Neural progenitor cell (in vitro differentiated cells): Measurements from ENCODE around the gene ODAD4. TPM values are rescaled to one million over a fixed set of nuclear protein-coding genes. Genes with fewer than 3 reads are reported as not detected.

Experiments used
- DNase-seq: peaks from one replicate; pipeline ENCODE4 v3.0.0-alpha.2; 2016; ENCODE audit warnings: low spot score
- H2AFZ ChIP-seq: fragments of 200-600 bp; sonication (generic); replicated peaks from 2 replicates; pipeline ENCODE4 v1.6.1; 2016; ENCODE audit warnings: antibody characterized with exemption
- H3F3A ChIP-seq: fragments of 200-600 bp; sonication (generic); 2 replicates; pipeline ENCODE4 v1.6.1; 2016; ENCODE audit warnings: antibody characterized with exemption, low read depth
- H3K27ac ChIP-seq: fragments of 200-600 bp; sonication (generic); 2 replicates; pipeline ENCODE4 v1.5.1; 2016; ENCODE audit warnings: mild to moderate bottlenecking
- H3K27me3 ChIP-seq: fragments of 200-600 bp; sonication (generic); 2 replicates; pipeline ENCODE4 v1.6.1; 2016; ENCODE audit warnings: mild to moderate bottlenecking, moderate library complexity
- H3K36me3 ChIP-seq: fragments of 200-600 bp; sonication (generic); 2 replicates; pipeline ENCODE4 v1.5.1; 2016
- H3K4me1 ChIP-seq: fragments of 200-600 bp; sonication (generic); 2 replicates; pipeline ENCODE4 v1.6.1; 2016; ENCODE audit warnings: mixed run types
- H3K4me2 ChIP-seq: fragments of 200-600 bp; sonication (generic); 2 replicates; pipeline ENCODE4 v1.6.1; 2016
- H3K4me3 ChIP-seq: fragments of 200-600 bp; sonication (generic); 2 replicates; pipeline ENCODE4 v1.5.1; 2016
- H3K79me2 ChIP-seq: fragments of 200-600 bp; sonication (generic); 2 replicates; pipeline ENCODE4 v1.6.1; 2016; ENCODE audit warnings: low read depth
- H3K9ac ChIP-seq: fragments of 200-600 bp; sonication (generic); 2 replicates; pipeline ENCODE4 v1.6.1; 2016
- H3K9me3 ChIP-seq: fragments of 200-600 bp; sonication (generic); 2 replicates; pipeline ENCODE4 v1.5.1; 2016; ENCODE audit warnings: low read depth
- H4K20me1 ChIP-seq: fragments of 200-600 bp; sonication (generic); 2 replicates; pipeline ENCODE4 v1.6.1; 2016; ENCODE audit warnings: low read depth
- H3K27ac Mint-ChIP-seq: 3 replicates; pipeline ENCODE4 v1.8.0; 2021; ENCODE audit warnings: mixed read lengths
- H3K27me3 Mint-ChIP-seq: 2 replicates; pipeline ENCODE4 v1.8.0; 2022; ENCODE audit warnings: low read depth, mild to moderate bottlenecking, inconsistent platforms, moderate library complexity, mixed read lengths; ENCODE audit not compliant: insufficient read depth
- H3K36me3 Mint-ChIP-seq: 3 replicates; pipeline ENCODE4 v1.8.0; 2021; ENCODE audit warnings: mixed read lengths
- H3K4me1 Mint-ChIP-seq: 3 replicates; pipeline ENCODE4 v1.8.0; 2021; ENCODE audit warnings: mixed read lengths
- H3K4me3 Mint-ChIP-seq: 3 replicates; pipeline ENCODE4 v1.8.0; 2021; ENCODE audit warnings: mild to moderate bottlenecking, moderate library complexity, mixed read lengths
- H3K9me3 Mint-ChIP-seq: 3 replicates; pipeline ENCODE4 v1.8.0; 2020; ENCODE audit warnings: mixed read lengths
- EZH2 ChIP-seq: fragments of 200-600 bp; sonication (generic); IDR thresholded peaks from 2 replicates; pipeline ENCODE4 v1.6.1; 2017; ENCODE audit warnings: antibody characterized with exemption, mild to moderate bottlenecking, moderate library complexity
- EZH2phosphoT487 ChIP-seq: fragments of 200-600 bp; sonication (generic); IDR thresholded peaks from 2 replicates; pipeline ENCODE4 v1.6.1; 2017; ENCODE audit warnings: antibody characterized with exemption
- total RNA-seq: library from RNA; depleted of rRNA; stranded (reverse); fragments of >200 nt; gene quantifications from 2 replicates; pipeline ENCODE4 v1.2.3, GENCODE V29; 2015; ENCODE audit warnings: low replicate concordance
- TF ChIP-seq, protein P1 (sequence below): fragments of 200-600 bp; sonication (generic); IDR thresholded peaks from 2 replicates; pipeline ENCODE4 v1.5.1; 2017; ENCODE audit warnings: antibody characterized with exemption, mild to moderate bottlenecking

ODAD4 gene
- total RNA-seq, 1 donor from 2014 or later = 4.1 TPM

- H3K79me2 ChIP-seq = peaks cover 44% of the 10 kb centered on the region
- H3K27ac ChIP-seq = no peak overlapping the region
- no peaks in the 10 kb centered on the region for H3K27me3 ChIP-seq
- DNase-seq = no peak
- H3K36me3 Mint-ChIP-seq = peaks cover 27% of the 10 kb centered on the region
- no peaks in the 10 kb centered on the region for H3K36me3 ChIP-seq
- peaks cover 6% of the 10 kb centered on the region for H3K4me1 ChIP-seq
- no peaks in the 10 kb centered on the region for H3K9me3 ChIP-seq
- H3K27ac Mint-ChIP-seq = peak overlapping the region; percentile 53
- peaks cover 10% of the 10 kb centered on the region for H3K4me1 Mint-ChIP-seq
- H3K4me3 Mint-ChIP-seq = no peak overlapping the region
- H2AFZ ChIP-seq = no peak overlapping the region
- H4K20me1 ChIP-seq = peaks cover 39% of the 10 kb centered on the region
- TF ChIP-seq EZH2 (no peak), EZH2phosphoT487 (no peak)
- TF ChIP-seq, protein P1, sequence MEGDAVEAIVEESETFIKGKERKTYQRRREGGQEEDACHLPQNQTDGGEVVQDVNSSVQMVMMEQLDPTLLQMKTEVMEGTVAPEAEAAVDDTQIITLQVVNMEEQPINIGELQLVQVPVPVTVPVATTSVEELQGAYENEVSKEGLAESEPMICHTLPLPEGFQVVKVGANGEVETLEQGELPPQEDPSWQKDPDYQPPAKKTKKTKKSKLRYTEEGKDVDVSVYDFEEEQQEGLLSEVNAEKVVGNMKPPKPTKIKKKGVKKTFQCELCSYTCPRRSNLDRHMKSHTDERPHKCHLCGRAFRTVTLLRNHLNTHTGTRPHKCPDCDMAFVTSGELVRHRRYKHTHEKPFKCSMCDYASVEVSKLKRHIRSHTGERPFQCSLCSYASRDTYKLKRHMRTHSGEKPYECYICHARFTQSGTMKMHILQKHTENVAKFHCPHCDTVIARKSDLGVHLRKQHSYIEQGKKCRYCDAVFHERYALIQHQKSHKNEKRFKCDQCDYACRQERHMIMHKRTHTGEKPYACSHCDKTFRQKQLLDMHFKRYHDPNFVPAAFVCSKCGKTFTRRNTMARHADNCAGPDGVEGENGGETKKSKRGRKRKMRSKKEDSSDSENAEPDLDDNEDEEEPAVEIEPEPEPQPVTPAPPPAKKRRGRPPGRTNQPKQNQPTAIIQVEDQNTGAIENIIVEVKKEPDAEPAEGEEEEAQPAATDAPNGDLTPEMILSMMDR = no peak
- H3K4me2 ChIP-seq = no peak overlapping the region
- H3K27me3 Mint-ChIP-seq = peaks cover 2% of the 10 kb centered on the region
- no peak overlapping the region for H3K4me3 ChIP-seq
- H3K9me3 Mint-ChIP-seq = no peaks in the 10 kb centered on the region
- peaks cover 14% of the 10 kb centered on the region for H3F3A ChIP-seq
- H3K9ac ChIP-seq = no peak overlapping the region
These were observed 41.5 kb downstream of the ODAD4 start for GRCh38 chr17:41971721-41972523.

DNA sequence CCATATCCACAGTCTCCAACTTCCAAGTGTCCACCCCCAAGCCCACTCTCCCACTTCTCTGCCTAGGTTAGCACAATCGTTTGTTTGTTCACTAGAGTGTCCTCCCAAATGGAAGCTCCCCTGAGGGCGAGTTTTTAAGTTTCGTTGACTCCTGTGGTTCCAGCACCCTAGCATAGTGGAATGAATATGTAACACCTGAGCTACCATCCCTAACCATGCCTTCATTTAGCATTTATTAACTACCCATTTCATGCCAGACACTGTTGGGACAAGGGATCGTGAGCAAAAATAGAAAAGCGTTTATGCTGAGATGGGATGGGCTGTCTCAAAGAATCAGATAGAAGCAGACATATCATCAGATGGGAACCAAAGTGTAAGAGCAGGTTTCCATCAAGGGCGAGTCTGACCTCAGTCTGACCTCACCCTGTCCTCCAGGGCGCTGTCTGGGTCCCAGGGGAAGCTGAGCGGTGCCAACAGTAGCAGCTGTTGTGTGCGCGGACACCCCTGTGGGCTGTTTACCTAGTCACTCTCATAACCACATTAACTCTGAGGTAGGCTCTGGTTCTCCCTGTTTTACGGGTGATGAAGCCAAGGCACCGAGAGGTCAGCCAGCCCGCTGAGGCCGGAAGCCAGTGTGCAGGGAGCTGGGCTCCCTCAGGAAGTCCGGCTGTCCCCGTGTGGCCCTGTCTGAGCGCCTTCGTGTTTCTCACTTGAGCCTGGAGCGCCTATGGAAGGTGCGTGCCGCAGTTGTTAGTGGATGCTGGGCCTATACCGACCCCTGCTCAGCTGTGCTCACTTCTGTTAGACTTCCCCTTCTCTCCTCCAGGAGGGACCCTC is 42.4 kb downstream of the ODAD4 start:
- H3K79me2 ChIP-seq = peaks cover 35% of the 10 kb centered on the region
- H3F3A ChIP-seq = peaks cover 9% of the 10 kb centered on the region
- no peak overlapping the region for H3K27ac ChIP-seq
- peak overlapping the region; percentile 12 for H3K4me3 Mint-ChIP-seq
- H2AFZ ChIP-seq = no peak overlapping the region
- H3K9me3 ChIP-seq = no peaks in the 10 kb centered on the region
- peaks cover 39% of the 10 kb centered on the region for H4K20me1 ChIP-seq
- H3K4me3 ChIP-seq = no peak overlapping the region
- peaks cover 5% of the 10 kb centered on the region for H3K4me1 Mint-ChIP-seq
- peaks cover 28% of the 10 kb centered on the region for H3K36me3 Mint-ChIP-seq
- no peak overlapping the region for H3K4me2 ChIP-seq
- no peak overlapping the region for H3K9ac ChIP-seq
- TF ChIP-seq EZH2phosphoT487 = no peak
- TF ChIP-seq, protein P1 = no peak
- no peak for TF ChIP-seq EZH2
- no peaks in the 10 kb centered on the region for H3K27me3 ChIP-seq
- no peak overlapping the region for H3K27ac Mint-ChIP-seq
- H3K27me3 Mint-ChIP-seq = peaks cover 2% of the 10 kb centered on the region
- no peaks in the 10 kb centered on the region for H3K9me3 Mint-ChIP-seq
- H3K4me1 ChIP-seq = peaks cover 3% of the 10 kb centered on the region
- DNase-seq = no peak
- H3K36me3 ChIP-seq = no peaks in the 10 kb centered on the region

- peak overlapping the region; percentile 12 for H3K4me3 Mint-ChIP-seq
- no peak overlapping the region for H3K27ac Mint-ChIP-seq
These were observed 43.0 kb downstream of the ODAD4 start for GRCh38 chr17:41973408-41973811.

More at GRCh38 chr17:41973408-41973811, 43.0 kb downstream of the ODAD4 start:
- no peaks in the 10 kb centered on the region for H3K4me1 ChIP-seq
- H3K79me2 ChIP-seq = peaks cover 29% of the 10 kb centered on the region
- H3K9ac ChIP-seq = no peak overlapping the region
- Mint-ChIP-seq H3K36me3 (peaks cover 27% of the 10 kb centered on the region), H3K9me3 (no peaks in the 10 kb centered on the region), H3K4me1 (no peaks in the 10 kb centered on the region), H3K27me3 (peaks cover 2% of the 10 kb centered on the region)
- no peak overlapping the region for H3K4me3 ChIP-seq
- H3K27me3 ChIP-seq = no peaks in the 10 kb centered on the region
- H3K27ac ChIP-seq = no peak overlapping the region
- peaks cover 7% of the 10 kb centered on the region for H3F3A ChIP-seq
- H2AFZ ChIP-seq = no peak overlapping the region
- TF ChIP-seq EZH2phosphoT487 (no peak), EZH2 (no peak)
- TF ChIP-seq, protein P1 = no peak
- no peak overlapping the region for H3K4me2 ChIP-seq
- no peak for DNase-seq
- H3K9me3 ChIP-seq = no peaks in the 10 kb centered on the region
- peaks cover 39% of the 10 kb centered on the region for H4K20me1 ChIP-seq
- no peaks in the 10 kb centered on the region for H3K36me3 ChIP-seq
